ENCODE data around the gene SIN3B. TPM values are rescaled to one million over a fixed set of nuclear protein-coding genes. Genes with fewer than 3 reads are reported as not detected.

The SIN3B gene
- total and polyA plus RNA-seq, 9 of the 15 experiments (the other 6 are each of a cell fraction or from before 2014, with no cell fraction given), result 0.51 to 34.2 (median 14.3) TPM

GRCh38 chr19:16888629-16889365 lies 59.6 kb downstream of the SIN3B start, which contains the start of gene F2RL3 (continued):
- TF ChIP-seq TRIM25 (IDR thresholded peaks at IDR 0.05; ENCODE audit: borderline replicate concordance) (0 out of 2 replicates have a peak, but pooled peaks have one; percentile 47), POLR2B (IDR thresholded peaks at IDR 0.05; ENCODE audit: low read depth, partially characterized antibody) (peak; percentile 60), PHTF2 (CRISPR knock-in tag; IDR thresholded peaks at IDR 0.05) (no peak), CHD7 (IDR thresholded peaks at IDR 0.05; ENCODE audit: low read depth, low read length) (no peak), BCOR (IDR thresholded peaks at IDR 0.05) (no peak), XRCC5 (IDR thresholded peaks at IDR 0.05; ENCODE audit: low read depth, low read length) (no peak), CBX3 (IDR thresholded peaks at IDR 0.05; ENCODE audit: borderline replicate concordance in 1 of 2, low read length in 2 of 2) (no peak), TGIF2 (CRISPR knock-in tag; IDR thresholded peaks at IDR 0.05) (0 out of 2 replicates have a peak, but pooled peaks have one; percentile 61), CBFA2T2 (conservative IDR thresholded peaks at IDR 0.05) (peak; percentile 70)
- TF ChIP-seq, protein P1, sequence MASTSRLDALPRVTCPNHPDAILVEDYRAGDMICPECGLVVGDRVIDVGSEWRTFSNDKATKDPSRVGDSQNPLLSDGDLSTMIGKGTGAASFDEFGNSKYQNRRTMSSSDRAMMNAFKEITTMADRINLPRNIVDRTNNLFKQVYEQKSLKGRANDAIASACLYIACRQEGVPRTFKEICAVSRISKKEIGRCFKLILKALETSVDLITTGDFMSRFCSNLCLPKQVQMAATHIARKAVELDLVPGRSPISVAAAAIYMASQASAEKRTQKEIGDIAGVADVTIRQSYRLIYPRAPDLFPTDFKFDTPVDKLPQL (IDR thresholded peaks at IDR 0.05; ENCODE audit: extremely low read depth, insufficient read length), result no peak
- TF ChIP-seq, protein P2, sequence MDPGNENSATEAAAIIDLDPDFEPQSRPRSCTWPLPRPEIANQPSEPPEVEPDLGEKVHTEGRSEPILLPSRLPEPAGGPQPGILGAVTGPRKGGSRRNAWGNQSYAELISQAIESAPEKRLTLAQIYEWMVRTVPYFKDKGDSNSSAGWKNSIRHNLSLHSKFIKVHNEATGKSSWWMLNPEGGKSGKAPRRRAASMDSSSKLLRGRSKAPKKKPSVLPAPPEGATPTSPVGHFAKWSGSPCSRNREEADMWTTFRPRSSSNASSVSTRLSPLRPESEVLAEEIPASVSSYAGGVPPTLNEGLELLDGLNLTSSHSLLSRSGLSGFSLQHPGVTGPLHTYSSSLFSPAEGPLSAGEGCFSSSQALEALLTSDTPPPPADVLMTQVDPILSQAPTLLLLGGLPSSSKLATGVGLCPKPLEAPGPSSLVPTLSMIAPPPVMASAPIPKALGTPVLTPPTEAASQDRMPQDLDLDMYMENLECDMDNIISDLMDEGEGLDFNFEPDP (CRISPR knock-in tag; IDR thresholded peaks at IDR 0.05), result no peak; the same call in 1 of the 2 replicates
